GM18858 (cell line): ENCODE measurements around the gene TACO1.

Experiments
- ATAC-seq: cut with Tn5 transposase; IDR thresholded peaks from one replicate; pipeline ENCODE4 v1.9.1; 2021; ENCODE audit not compliant: unreplicated experiment

Gene TACO1

DNA sequence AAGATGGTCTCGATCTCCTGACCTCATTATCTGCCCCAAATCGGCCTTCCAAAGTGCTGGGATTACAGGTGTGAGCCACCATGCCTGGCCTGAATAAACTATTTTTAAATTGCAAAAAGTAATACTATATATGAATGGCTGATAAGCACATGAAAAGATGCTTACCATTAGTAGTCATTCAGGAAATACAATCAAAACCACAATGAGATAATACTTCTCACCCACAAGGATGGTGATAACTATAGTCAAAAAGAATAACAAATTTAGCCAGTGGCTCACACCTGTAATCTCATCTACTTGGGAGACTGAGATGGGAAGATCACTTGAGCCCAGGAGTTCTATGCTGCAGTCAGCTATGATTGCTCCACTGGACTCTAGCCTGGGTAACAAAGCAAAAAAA is 2.4 kb upstream of the TACO1 start:
- ATAC-seq, result no peak

DNA sequence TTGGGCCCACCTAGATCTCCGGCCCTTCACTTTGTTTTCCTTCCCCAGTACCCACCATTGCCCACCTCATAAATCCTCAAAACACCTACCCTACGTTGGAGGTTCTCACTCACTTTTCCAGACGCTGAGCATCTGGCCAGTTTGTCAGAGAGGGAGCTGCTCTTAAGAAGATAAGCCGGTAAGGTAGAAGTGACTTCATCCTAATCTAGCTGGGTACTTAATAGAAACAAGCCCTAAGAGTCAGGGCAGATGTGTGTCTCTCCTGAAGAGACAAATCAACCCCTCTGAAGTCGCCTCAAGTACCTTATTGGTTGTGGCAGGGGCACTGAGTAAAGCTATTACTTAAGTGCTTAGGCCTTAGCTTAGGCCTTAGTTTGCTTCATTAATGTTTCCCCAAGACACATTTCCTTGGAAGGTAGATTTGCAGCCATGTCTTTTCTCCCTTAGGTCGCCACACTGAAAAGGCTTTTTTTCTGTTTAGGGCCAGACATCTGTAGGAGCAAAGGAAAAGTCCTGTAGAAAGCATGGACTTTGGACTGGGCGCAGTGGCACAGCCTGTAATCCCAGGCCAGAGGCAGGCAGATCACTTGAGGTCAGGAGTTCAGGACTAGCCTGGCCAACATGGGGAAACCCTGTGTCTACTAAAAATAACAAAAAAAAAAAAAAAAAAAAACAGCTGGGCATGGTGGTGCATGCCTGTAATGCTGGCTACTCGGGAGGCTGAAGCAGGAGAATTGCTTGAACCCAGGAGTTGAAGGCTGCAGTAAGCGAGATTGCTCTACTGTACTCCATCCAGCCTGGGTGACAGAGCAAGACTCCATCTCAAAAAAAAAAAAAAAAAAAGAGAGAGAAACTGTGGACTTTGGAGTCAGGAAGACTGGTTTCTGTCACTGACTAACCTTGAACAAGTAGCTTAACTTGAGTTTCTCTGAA is 1.0 kb downstream of the TACO1 start:
- no peak for ATAC-seq

DNA sequence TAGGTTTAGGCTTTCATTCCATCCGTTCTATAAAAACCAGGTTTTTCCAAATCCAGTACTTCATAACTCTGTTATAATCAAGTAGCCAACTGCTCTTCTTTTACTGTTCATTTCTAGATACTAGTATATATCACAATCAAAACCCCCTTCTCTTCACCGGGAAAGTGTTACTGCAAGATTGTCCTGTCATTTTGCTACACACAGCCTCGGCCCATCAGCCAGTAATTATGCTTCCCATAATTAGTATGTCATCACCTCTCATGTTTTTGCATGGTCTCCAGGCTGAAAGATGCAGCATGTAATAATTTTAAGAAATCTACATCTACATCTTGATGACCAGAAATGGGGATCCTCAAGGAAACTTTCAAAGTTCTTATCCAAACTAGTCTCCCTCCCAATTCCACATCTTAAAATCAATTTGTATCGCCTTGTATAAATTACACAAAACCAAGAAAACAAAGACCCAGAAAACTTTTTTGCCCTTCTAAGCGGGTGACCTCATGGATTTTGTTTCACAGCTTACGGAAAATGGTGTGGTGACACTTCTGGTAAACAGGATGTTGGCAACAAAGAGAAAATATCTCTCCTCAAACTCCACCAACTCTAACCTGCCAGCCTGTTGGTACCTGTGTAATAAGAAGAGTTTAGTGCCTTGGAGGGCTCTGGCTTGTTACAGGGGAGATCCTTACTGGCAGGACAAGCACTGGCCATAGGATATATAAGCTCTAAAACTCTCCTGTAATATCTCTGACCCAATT is 9.3 kb downstream of the TACO1 start:
- no peak for ATAC-seq

DNA sequence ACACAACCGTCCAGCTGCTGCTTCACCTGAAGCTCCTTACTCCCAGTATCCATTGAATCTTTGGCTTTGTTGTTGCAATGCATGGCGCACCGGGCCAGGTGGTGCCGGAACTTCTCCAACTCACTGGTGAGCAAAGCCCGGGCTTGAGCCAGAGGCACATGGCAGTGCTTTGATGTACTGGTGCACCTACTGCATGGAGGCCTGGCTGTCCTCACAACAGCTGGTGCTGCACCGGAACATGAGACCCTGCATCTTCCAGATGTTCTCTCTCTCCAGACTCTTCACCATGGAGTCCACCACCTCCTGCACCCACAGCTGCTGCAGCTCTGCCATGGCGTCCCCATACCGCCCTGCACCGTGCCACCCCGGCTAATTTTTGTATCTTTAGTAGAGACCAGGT is 10.2 kb downstream of the TACO1 start:
- no peak for ATAC-seq

- ATAC-seq, result no peak
Measured at GRCh38 chr17:63611354-63611753, 10.7 kb downstream of the TACO1 start.

- no peak for ATAC-seq
Measured at GRCh38 chr17:63613663-63614062, 13.0 kb downstream of the TACO1 start.

- no peak for ATAC-seq
Measured at GRCh38 chr17:63621229-63621683, 20.6 kb downstream of the TACO1 start.

DNA sequence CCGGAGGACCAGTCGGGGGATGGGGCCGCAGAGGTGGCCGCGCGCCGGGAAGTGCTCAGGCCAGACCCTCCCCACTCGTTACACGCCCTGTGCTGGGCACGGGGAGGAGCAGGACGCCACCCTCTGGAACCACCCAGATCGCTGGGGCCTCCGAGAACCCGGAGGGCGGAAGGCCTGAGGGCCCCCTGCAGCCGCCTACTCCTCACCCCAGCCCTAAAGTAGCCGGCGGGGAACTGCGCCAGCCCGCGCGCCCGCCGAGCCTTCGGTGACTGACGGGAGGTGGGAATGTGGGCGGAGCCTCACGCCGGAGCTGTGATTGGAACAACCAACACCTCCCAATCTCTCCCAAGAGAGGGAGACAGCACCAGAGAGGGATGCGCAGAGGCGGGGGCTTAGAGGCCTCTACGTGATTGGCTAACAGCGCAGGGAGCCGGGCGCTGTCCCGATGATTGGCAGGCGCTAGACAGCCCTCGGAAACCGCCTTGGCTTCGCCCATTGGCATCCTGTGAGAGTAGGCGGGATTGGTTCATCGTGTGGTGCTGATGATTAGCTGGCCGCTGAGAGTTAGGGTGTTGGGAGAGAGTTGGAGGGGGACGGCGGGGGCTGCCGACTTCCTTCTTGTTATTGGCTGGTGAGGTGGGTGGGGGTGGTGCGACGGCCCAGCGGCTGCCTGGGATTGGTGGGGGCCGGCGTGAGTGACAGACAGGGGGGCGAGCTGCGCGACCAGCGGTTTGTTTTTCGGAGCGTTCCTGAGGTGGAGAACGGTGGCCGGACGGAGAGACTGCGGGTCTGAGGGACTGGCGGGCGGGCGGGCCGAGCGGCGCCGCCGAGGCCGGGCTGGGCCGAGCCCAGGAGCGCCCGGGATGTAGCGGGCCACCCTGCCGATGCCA is 21.2 kb downstream of the TACO1 start, which contains the start of gene MAP3K3:
Gene MAP3K3, plus strand, starts transcription at position 734 of the 890 bp plus-strand sequence. CDS start 343 bp downstream, outside the sequence.
- peak; percentile 84 for ATAC-seq

DNA sequence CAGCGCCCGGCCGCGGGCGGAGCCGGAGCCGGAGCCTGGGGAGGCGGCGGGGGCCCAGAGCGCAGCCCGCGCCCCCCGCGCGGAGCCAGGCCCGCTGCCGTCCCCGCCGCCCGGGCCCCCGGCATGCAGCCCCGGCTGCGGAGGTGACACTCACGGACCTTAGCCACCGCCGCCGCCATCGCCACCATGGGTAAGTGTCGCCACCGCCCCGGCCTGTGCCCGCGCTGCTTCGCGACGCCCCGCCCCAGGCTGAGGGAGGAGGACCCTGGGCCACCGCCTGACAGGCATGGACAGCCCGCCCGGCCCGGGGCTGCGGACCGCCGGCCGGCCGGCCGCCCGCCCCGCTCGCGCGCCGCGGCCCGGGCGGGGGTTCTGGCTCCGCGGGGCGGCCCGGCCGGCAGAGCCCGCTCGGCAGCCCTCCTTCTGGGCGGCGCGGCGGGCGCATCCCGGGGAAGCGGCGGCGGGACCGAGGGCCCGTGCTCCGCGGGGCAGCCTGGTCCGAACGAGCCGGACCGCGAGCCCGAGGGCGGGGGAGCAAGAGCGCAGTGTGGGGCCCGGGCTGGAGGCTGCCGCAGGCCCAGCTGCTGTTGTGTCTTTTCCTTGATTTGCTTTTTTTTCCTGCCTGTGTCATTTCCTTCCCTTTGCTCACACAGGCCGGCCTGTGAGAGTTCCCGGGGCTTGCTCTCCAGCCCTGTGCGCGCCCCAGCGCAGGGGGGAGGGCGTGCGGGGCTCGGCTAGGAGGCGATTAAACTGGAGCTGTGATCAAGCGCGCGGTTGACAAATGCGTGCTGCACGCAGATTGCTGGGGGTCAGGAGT is 22.1 kb downstream of the TACO1 start:
- peak; percentile 7 for ATAC-seq

DNA sequence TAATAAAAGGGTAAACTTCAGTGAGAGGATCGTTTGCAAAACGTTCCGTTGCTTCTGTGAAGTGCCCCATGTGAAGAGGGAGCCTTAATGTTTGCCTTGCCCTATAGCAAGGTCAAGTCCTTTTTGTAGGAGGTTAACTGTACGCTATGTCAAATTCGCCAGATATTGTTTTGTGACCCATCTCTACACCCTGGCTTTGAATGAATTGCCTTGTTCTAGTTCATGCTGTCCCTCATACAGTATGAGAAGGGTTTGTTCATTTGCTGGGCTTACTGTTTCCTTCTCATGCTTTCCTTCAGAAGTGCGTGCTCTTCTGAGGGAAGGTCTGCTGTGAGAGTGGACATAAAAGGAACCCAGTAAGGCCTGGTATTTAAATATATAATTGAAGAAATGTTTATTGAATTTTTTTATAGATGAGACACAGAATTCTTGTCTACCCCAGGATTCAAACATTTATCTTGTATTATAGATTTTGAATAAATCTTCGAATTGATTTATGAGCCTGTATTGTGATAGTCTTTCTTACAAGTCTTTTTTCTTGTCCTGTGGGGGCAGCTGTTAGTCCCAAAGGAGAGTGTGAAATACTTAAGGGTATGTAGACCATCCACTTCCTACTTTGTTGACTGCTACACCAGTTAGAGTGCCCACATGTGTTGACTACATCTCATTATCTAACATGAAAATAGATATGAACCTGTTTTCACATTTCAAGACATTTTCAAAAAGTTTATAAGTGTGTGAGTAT is 23.3 kb downstream of the TACO1 start:
- no peak for ATAC-seq

DNA sequence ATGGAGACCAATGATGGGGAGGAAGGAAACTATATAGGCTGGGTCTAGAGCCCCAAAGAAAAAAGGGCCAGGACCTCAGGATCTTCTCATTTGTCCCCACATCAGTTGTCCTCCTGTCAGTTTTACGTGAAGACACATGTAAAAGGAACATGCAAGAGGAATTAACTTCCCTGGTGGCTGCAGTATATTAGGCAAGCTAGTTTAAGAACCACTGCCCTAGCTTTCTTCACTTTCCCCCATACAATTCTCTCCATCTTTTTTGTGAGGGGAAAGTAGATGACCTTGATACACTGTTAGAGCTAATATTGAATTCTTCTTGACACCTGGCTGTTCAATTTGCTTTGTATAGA is 23.8 kb downstream of the TACO1 start:
- ATAC-seq, result no peak

GRCh38 chr17:63626551-63627180 is 26.0 kb downstream of the TACO1 start:
- ATAC-seq, result no peak

DNA sequence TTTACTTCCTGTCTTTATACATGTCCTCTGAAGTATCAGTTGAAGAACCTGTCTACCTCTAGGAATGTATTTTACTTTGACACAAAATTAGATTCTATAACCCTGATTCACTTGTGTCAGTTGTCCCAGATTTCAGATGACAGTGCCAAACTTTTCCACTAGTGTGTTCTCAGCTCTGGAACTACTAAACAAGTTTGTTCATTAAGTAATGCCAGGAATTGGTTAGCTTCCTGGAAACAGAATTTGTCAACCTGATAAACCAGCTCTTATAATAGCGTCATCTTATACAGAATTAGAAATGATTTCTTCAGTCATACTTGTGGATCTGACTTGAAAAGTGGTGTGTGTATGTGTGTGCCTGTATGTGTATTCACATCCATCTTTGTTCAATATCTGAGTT is 28.9 kb downstream of the TACO1 start:
- ATAC-seq, result no peak

DNA sequence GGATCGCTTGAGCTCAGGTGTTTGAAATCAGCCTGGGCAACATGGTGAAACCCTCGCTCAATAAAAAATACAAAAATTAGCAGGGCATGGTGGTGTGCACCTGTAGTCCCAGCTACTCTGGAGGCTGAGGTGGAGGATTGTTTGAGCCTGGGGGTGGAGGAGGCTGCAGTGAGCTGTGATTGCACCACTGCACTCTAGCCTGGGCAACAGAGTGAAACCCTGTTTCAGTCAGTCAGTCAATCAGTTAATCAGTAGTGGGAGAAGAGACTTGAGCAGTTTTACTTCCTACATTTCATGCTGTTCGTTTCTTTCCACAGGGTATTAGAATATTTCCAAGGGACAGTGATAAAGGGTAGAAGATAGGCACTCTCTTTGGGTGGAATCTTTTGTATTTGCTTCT is 30.4 kb downstream of the TACO1 start:
- ATAC-seq, result no peak

DNA sequence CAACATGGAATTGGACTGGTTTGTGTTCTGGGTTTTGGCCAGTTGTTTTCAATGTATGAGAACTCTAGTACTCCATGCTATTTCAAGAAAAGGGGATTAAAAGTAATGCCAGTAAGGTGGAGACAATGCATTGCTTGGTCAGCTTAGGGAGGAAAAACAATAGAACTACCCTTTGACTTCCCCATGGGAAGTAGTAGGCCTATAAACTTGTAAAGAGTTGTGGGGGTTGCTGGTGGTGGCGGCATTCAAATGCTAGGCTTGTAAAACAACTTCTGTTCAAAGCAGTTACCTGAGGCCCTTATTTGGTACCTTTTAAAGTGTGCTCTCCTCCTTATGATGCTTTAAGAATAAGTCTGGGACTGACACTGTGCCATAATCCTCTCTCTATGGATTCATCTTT is 30.9 kb downstream of the TACO1 start:
- ATAC-seq, result no peak

DNA sequence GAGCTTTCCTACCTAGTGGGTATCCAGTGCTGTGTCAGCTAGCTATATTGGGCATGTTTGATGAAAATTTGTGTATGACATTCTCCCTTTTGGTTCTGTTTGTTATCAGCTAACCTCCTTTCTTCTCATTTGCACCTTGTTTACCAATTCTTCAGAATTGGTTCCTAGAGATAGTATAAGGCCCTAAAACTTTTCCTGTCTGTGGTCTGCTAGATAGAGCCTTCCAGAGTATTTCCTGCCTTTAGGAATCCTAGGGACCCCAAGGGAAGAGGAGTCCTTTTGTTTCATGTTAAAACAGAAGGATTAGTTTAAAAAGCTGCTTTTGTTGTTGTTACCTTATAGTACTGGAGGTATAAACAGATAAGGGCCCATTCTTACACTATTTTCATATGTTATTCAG is 33.0 kb downstream of the TACO1 start:
- ATAC-seq, result no peak

GRCh38 chr17:63634163-63634562 is 33.5 kb downstream of the TACO1 start:
- no peak for ATAC-seq

GRCh38 chr17:63634816-63635215 is 34.1 kb downstream of the TACO1 start:
- ATAC-seq, result no peak

- ATAC-seq, result no peak
Measured at GRCh38 chr17:63635290-63635689, 34.6 kb downstream of the TACO1 start.
